Activated T-helper 9 cell treated with anti-CD3 and anti-CD28 coated beads, Interleukin-2, amount 50 U/mL, for 16 hours (primary cell): ENCODE measurements around the gene GALNT10.

Source experiments
- DNase-seq: peaks from one replicate; pipeline ENCODE4 v3.0.0-alpha.2; 2020; ENCODE audit warnings: low read depth

Gene GALNT10

GRCh38 chr5:154324033-154324432 lies 133.5 kb downstream of the GALNT10 start:
- DNase-seq, result no peak

GRCh38 chr5:154325566-154325965 lies 135.0 kb downstream of the GALNT10 start:
- no peak for DNase-seq

GRCh38 chr5:154329062-154329461 lies 138.5 kb downstream of the GALNT10 start:
- DNase-seq, result no peak

GRCh38 chr5:154329519-154330040 lies 139.0 kb downstream of the GALNT10 start:
- DNase-seq, result no peak

GRCh38 chr5:154330097-154330667 lies 139.6 kb downstream of the GALNT10 start:
- DNase-seq, result no peak

- DNase-seq, result no peak
These were observed 140.7 kb downstream of the GALNT10 start for GRCh38 chr5:154331232-154331631.

- no peak for DNase-seq
These were observed 141.4 kb downstream of the GALNT10 start for GRCh38 chr5:154331924-154332323.

- DNase-seq, result no peak
These were observed 141.9 kb downstream of the GALNT10 start for GRCh38 chr5:154332451-154332850.

- no peak for DNase-seq
These were observed 142.5 kb downstream of the GALNT10 start for GRCh38 chr5:154333016-154333415.

GRCh38 chr5:154334406-154335064 lies 144.0 kb downstream of the GALNT10 start:
- no peak for DNase-seq

GRCh38 chr5:154335065-154335448 lies 144.5 kb downstream of the GALNT10 start:
- no peak for DNase-seq

GRCh38 chr5:154341620-154342019 lies 151.1 kb downstream of the GALNT10 start:
- DNase-seq, result no peak

- DNase-seq, result no peak
These were observed 151.7 kb downstream of the GALNT10 start for GRCh38 chr5:154342211-154342610.

GRCh38 chr5:154342963-154343362 lies 152.4 kb downstream of the GALNT10 start:
- DNase-seq, result no peak

GRCh38 chr5:154344461-154344860 lies 153.9 kb downstream of the GALNT10 start:
- DNase-seq, result no peak

- no peak for DNase-seq
These were observed 154.9 kb downstream of the GALNT10 start for GRCh38 chr5:154345255-154345952.

- DNase-seq, result no peak
These were observed 155.9 kb downstream of the GALNT10 start for GRCh38 chr5:154346427-154346826.

GRCh38 chr5:154349626-154350264 lies 159.2 kb downstream of the GALNT10 start:
- no peak for DNase-seq

- no peak for DNase-seq
These were observed 160.6 kb downstream of the GALNT10 start for GRCh38 chr5:154351141-154351540.

GRCh38 chr5:154351566-154351965 lies 161.0 kb downstream of the GALNT10 start:
- DNase-seq, result no peak

GRCh38 chr5:154352960-154353548 lies 162.5 kb downstream of the GALNT10 start:
- DNase-seq, result no peak

GRCh38 chr5:154355129-154355611 lies 164.6 kb downstream of the GALNT10 start:
- DNase-seq, result no peak
